ENCODE measurements around the gene SPOCD1.
A peak's percentile ranks its signal among the peaks of the same experiment; 100 is the strongest.

The SPOCD1 gene

GRCh38 chr1:31768939-31769704, 46.7 kb downstream of the SPOCD1 start:
- no peak for DNase-seq

GRCh38 chr1:31768407-31768907, 47.4 kb downstream of the SPOCD1 start:
- DNase-seq: no peak

GRCh38 chr1:31767225-31767624, 48.6 kb downstream of the SPOCD1 start:
- no peak for DNase-seq

- no peak for DNase-seq
Measured at GRCh38 chr1:31765516-31765915, 50.3 kb downstream of the SPOCD1 start.

- no peak for DNase-seq
Measured at GRCh38 chr1:31765041-31765467, 50.8 kb downstream of the SPOCD1 start.

GRCh38 chr1:31764312-31765040, 51.3 kb downstream of the SPOCD1 start, which contains the start of gene ADGRB2:
TSS of gene ADGRB2 (minus strand) at chr1:31764340. CDS start at chr1:31757221, 7,119 bp downstream.
- DNase-seq: no peak

- no peak for DNase-seq
Measured at GRCh38 chr1:31763671-31764311, 52.0 kb downstream of the SPOCD1 start.

GRCh38 chr1:31762726-31763670, 52.8 kb downstream of the SPOCD1 start:
- DNase-seq: peak; percentile 52

GRCh38 chr1:31762323-31762722, 53.5 kb downstream of the SPOCD1 start:
- DNase-seq: no peak

GRCh38 chr1:31761883-31762282, 53.9 kb downstream of the SPOCD1 start:
- DNase-seq: no peak

GRCh38 chr1:31760471-31761470, 55.1 kb downstream of the SPOCD1 start:
- peak; percentile 56 for DNase-seq

- DNase-seq: no peak
Measured at GRCh38 chr1:31759298-31760023, 56.4 kb downstream of the SPOCD1 start.

- DNase-seq: no peak
Measured at GRCh38 chr1:31758823-31759222, 57.0 kb downstream of the SPOCD1 start.

- DNase-seq: no peak
Measured at GRCh38 chr1:31757989-31758388, 57.8 kb downstream of the SPOCD1 start.

- DNase-seq: no peak
Measured at GRCh38 chr1:31757204-31757679, 58.6 kb downstream of the SPOCD1 start.

GRCh38 chr1:31756578-31756977, 59.2 kb downstream of the SPOCD1 start:
- no peak for DNase-seq

- no peak for DNase-seq
Measured at GRCh38 chr1:31755850-31756492, 59.9 kb downstream of the SPOCD1 start.

- DNase-seq: no peak
Measured at GRCh38 chr1:31755197-31755611, 60.6 kb downstream of the SPOCD1 start.

- no peak for DNase-seq
Measured at GRCh38 chr1:31754397-31754796, 61.4 kb downstream of the SPOCD1 start.

Data from activated CD4-positive, alpha-beta T cell treated with anti-CD3 and anti-CD28 coated beads for 1 hour (primary cell).